C4-2B (cell line): ENCODE measurements around the gene ALG8.

ENCODE experiments used
- ZFX ChIP-seq: fragments of 450-650 bp; IDR thresholded peaks from 2 replicates; pipeline ENCODE4 v1.6.1; 2017
- TF ChIP-seq, protein P1 (sequence below): fragments of 450-650 bp; conservative IDR thresholded peaks from 2 replicates; pipeline ENCODE4 v1.5.1; 2017; ENCODE audit warnings: mild to moderate bottlenecking

DNA sequence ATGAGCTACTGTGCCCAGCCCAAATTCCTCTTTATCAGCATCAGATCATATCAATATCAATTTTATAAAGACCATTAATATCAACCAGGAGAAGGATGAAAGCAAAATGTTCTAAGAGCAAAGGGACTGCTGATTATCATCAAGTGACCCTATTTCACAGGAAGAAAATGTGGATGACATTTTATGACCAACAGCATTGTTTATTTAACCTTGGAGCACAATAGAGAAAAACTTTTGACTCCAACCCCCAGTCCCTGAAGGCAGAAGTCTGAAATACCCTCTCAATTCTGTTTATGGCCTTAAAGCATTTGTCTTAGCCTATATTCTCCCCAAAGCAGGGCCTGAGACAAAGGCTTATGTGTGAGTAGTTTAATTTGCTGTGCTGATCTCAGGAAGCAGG lies 11.3 kb upstream of the ALG8 start:
- TF ChIP-seq, protein P1, sequence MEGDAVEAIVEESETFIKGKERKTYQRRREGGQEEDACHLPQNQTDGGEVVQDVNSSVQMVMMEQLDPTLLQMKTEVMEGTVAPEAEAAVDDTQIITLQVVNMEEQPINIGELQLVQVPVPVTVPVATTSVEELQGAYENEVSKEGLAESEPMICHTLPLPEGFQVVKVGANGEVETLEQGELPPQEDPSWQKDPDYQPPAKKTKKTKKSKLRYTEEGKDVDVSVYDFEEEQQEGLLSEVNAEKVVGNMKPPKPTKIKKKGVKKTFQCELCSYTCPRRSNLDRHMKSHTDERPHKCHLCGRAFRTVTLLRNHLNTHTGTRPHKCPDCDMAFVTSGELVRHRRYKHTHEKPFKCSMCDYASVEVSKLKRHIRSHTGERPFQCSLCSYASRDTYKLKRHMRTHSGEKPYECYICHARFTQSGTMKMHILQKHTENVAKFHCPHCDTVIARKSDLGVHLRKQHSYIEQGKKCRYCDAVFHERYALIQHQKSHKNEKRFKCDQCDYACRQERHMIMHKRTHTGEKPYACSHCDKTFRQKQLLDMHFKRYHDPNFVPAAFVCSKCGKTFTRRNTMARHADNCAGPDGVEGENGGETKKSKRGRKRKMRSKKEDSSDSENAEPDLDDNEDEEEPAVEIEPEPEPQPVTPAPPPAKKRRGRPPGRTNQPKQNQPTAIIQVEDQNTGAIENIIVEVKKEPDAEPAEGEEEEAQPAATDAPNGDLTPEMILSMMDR = no peak
- no peak for TF ChIP-seq ZFX
